Stimulated activated CD8-positive, alpha-beta memory T cell treated with anti-CD3 and anti-CD28 coated beads, Interleukin-7, amount 100 ng/mL, for 24 hours (primary cell): ENCODE measurements around the gene FBXO38.

Experiments
- DNase-seq: peaks from one replicate; pipeline ENCODE4 v3.0.0-alpha.2; 2020; ENCODE audit warnings: low read depth

Gene FBXO38

GRCh38 chr5:148474025-148474511 lies 90.3 kb downstream of the FBXO38 start:
- no peak for DNase-seq

DNA sequence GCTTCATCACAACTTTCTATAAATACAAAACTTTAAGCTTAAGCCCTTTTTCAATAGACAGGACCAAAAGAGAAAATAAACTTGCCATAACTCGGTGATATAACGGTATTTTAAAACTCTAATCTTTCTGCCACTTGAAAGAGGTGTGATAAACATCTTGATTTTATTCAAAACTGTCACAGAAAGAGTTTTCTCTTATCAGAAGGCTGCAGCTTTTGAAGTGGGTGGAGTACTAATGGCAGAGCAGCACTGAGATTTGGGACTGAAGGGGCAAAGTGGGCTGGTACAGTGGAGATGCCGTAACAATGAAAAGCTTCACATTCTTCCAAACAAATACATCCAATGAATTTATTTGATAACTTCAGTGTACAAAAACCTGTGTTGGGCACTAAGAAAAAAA lies 92.5 kb downstream of the FBXO38 start:
- DNase-seq: no peak

DNA sequence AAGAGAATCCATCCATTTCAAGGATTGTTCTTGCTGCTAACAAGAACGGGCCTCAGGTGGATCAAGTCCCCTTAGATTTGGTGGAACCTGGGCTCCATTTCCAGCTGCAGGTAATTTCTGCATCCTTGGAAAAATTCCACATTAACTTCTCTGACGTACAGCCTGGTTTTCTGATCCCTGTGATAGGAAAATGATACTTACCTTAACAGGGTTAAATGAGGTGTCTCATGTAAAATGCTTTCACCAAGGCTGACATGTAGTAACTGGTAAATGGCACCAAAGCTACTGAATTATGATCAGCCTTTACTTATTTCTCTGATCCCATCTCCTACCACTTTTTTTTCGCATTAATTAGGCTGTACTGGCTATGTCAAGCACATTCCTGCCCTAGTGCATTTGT lies 93.7 kb downstream of the FBXO38 start:
- DNase-seq: no peak

DNA sequence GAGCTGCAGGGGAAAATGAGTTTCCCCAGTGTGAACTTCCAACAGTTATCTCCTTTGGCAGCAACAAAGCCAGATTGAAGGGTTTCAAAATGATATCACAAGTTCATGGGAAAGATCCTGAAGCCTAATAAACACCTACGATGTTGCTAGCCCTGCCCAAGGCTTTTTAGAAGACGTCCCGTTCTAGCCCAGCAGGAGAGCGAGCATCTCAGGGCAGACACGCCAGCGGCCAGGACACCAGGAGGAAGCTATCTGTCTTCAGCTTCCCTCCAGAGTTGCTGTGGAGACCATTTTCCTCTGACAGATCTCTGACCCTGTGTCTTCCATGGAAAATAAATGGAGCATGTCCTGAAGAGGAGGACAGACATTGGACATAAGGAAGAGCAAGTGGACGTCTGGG lies 98.4 kb downstream of the FBXO38 start:
- DNase-seq: no peak

DNA sequence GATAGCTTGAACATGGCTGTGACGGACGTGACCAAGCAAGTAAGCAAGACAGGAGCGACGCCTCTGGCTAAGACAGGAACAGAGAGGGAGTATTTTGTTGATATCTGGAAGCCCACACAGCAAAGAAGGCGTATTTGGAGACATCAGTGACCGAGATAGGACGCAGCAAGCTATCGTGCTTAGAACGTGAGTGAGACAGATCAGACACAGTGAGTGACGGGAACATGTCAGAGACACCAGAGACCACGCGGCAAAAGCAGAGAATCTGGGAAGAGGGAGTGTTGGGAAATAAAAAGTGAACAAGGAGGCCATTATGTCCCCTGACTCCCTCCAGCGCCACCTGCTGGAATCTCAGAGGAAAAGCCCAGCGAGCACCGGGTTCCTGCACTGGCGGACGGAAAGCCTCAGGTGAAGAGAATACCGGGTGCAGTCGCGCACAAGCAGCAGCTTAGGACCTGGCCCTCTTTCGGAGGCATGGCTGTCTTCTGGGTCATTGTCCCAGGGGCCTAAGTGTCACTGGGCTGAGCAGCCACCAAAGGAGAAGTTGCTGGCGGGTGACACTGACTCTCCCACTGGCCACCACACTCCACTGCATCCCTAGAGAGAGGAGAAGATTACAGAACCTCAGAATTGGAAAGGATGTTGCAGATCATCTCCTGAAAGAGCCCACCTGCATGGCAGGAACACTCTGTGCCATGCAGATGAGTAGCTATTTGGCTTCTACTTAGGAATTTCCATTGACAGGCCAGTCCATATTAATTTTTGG lies 99.1 kb downstream of the FBXO38 start:
- peak; percentile 29 for DNase-seq

- no peak for DNase-seq
These were observed 100.0 kb downstream of the FBXO38 start for GRCh38 chr5:148483750-148484149.

- DNase-seq: no peak
These were observed 100.9 kb downstream of the FBXO38 start for GRCh38 chr5:148484651-148485050.

DNA sequence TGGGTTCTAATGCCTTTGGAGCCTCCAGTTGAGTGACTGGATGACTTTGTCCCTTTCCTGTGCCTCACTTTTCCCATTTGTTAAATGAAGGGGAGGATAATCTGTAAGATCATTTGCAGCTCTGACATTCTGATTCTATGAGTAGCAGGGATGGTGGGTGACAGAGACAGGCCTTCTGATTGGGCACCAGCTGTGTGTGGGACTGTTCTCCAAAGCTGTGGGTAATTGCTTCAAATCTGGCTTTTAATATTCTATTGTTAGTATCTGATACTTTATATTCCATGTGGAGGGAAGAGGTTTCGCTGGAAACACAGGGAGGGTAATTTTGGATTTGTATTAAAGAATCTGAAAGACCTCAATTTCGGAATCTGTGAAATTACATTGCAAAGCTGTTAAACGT lies 102.7 kb downstream of the FBXO38 start:
- no peak for DNase-seq

DNA sequence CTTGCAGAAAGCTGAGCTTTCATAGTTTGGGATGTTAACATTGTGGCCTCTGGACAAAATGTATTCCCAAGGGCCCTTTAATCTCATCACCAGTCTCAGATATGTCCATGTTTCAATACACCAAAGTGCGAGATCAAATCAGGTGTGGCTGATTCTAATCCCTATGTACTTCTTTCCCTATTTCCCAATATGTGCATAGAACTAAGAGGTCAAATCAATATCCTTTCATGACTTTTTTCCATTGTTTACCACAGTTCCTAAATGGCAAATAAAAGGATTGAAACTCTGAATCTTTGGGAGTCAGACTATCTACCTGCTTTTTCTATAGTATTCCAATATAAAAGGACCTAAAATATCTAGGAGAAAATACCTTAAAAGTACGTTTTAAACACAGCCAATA lies 105.0 kb downstream of the FBXO38 start:
- DNase-seq: no peak

DNA sequence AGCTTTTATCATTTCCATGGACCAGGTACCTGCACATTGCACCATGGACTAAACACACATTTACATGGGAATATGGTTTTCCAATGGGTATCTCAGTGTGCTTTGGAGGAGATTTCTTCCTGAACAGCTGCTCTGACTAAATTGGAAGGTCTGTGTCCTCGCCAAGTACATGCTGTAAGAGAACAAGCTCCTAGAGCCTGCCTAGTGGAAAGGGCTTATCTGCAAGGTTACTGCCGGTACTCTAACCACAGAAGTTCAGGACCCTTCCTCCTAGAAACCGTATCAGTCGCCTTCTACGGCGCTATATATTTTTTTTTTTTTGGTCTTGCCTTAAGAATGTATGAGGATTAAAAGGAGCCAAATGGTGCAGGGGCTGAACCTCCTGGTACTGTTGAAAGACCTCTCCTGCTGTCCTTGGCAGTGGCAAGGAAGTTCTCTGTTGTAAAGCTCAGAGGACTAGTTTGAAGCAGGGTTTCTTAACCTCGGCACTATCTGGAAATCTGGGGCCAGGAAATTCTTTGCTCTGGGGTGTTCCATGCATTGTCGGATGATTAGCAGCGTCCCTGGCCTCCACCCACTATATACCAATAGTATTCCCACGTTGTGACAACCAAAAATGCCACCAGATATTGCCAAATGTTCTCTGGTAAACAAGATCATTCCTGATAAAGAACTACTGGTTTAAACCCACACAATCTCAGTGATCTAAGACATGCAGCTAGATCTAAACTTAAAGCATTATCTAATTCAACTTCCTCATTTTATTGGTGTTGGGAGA lies 107.4 kb downstream of the FBXO38 start:
- no peak for DNase-seq

DNA sequence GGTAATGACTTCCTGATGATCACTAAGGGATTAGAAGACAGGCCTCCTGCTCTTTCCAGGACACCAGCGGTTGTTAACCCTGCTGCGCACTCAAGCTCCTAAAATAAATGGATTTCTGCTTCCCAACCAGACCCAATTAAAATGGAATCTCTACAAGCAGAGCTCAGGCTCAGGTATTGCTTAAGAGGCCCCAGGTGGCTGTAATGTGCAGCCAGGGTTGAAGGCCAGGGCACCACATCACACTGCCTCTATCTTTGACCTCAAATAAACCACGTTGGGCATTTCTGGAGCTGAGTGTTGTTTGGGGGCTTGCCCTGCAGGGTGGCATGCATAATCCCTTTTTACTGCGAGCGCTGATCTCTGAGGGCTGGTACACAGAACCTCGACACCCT lies 108.0 kb downstream of the FBXO38 start:
- no peak for DNase-seq

GRCh38 chr5:148492351-148492750 lies 108.6 kb downstream of the FBXO38 start:
- DNase-seq: no peak
